HG03025 (cell line): ENCODE results near the gene CCDC40.

ENCODE experiments used
- ATAC-seq: cut with Tn5 transposase; IDR thresholded peaks from one replicate; pipeline ENCODE4 v1.9.1; 2021; ENCODE audit warnings: mild to moderate bottlenecking, moderate library complexity; ENCODE audit not compliant: unreplicated experiment, low FRiP score

The CCDC40 gene

GRCh38 chr17:80018917-80019651 lies 17.4 kb upstream of the CCDC40 start:
- ATAC-seq = no peak

- ATAC-seq = no peak
These were observed 14.8 kb upstream of the CCDC40 start for GRCh38 chr17:80021600-80021999.

GRCh38 chr17:80023481-80024205 lies 12.8 kb upstream of the CCDC40 start:
- ATAC-seq = no peak

GRCh38 chr17:80024206-80024972 lies 12.1 kb upstream of the CCDC40 start:
- ATAC-seq = no peak

GRCh38 chr17:80025140-80025539 lies 11.3 kb upstream of the CCDC40 start:
- no peak for ATAC-seq

- ATAC-seq = no peak
These were observed 10.6 kb upstream of the CCDC40 start for GRCh38 chr17:80025796-80026195.

GRCh38 chr17:80026359-80027042 lies 9.9 kb upstream of the CCDC40 start:
- no peak for ATAC-seq

GRCh38 chr17:80027043-80027435 lies 9.4 kb upstream of the CCDC40 start:
- ATAC-seq = no peak

- ATAC-seq = no peak
These were observed 8.4 kb upstream of the CCDC40 start for GRCh38 chr17:80028030-80028429.

- no peak for ATAC-seq
These were observed 7.0 kb upstream of the CCDC40 start for GRCh38 chr17:80029258-80029974.

GRCh38 chr17:80030730-80031410 lies 5.6 kb upstream of the CCDC40 start:
- no peak for ATAC-seq

GRCh38 chr17:80031691-80032430 lies 4.6 kb upstream of the CCDC40 start:
- no peak for ATAC-seq

- no peak for ATAC-seq
These were observed 3.7 kb upstream of the CCDC40 start for GRCh38 chr17:80032614-80033171.

GRCh38 chr17:80033840-80034239 lies 2.6 kb upstream of the CCDC40 start:
- ATAC-seq = no peak

GRCh38 chr17:80034791-80035686 lies 1.4 kb upstream of the CCDC40 start:
- no peak for ATAC-seq

- no peak for ATAC-seq
These were observed 830 bp upstream of the CCDC40 start, which contains the start of gene TBC1D16 for GRCh38 chr17:80035687-80035936. Gene TBC1D16, minus strand, starts transcription at chr17:80035872. Its CDS starts 22,325 bp downstream, at chr17:80013547.

- ATAC-seq = no peak
These were observed 454 bp downstream of the CCDC40 start for GRCh38 chr17:80036715-80037477.
